Ureter (tissue), 1 donor: ENCODE measurements around the gene ACE2. TPM values are rescaled to one million over a fixed set of nuclear protein-coding genes. Genes with fewer than 3 reads are reported as not detected.

Experiments used
- DNase-seq: peaks from one replicate; pipeline ENCODE4 v3.0.0-alpha.2; 2020; ENCODE audit warnings: low spot score
- total RNA-seq: library from RNA; stranded (reverse); gene quantifications from one replicate; pipeline ENCODE4 v1.2.4, GENCODE V29; 2023
- donor health status: DM: yes; HTN: yes; CAD: no.

The ACE2 gene
- total RNA-seq, 1 donor from 2014 or later: 1.8 TPM

DNA sequence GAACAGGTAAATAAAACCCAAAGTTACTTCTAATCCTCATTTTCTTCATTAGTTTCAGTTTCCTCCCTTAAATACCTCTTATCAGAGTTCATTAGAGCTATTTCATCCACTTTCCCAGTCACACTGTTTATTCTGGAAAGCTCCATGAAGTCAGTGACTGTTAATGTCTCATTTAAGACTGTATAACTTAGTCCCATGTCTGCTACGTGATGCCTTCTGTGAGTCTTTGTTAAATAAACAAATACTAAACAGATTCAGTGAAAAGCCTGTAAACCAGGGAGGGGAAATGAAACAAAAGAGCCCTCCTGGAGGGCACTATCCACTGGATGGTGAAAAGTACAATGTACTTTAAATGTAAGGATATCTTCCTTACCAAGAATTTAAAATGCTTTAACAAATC is 24.7 kb downstream of the ACE2 start:
- no peak for DNase-seq

DNA sequence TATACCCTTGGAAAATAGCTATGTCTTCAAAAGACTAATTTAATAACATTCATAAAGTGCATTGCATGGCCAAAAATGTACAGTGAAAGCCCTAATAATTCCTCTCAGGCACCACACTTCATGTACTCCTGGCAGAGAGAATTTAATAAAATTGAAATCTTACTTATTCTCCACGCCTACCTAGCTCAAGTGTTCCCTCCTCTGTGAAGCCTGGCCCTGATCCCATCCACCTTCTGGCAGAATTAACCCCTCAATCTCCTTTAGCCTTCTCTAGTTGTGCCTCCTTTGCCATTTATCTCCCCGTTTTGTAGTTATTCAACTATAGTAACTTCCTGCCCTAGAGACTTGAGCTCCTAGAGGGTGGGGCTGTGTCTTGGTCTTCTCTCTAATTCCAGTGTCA is 26.7 kb downstream of the ACE2 start:
- DNase-seq: no peak

DNA sequence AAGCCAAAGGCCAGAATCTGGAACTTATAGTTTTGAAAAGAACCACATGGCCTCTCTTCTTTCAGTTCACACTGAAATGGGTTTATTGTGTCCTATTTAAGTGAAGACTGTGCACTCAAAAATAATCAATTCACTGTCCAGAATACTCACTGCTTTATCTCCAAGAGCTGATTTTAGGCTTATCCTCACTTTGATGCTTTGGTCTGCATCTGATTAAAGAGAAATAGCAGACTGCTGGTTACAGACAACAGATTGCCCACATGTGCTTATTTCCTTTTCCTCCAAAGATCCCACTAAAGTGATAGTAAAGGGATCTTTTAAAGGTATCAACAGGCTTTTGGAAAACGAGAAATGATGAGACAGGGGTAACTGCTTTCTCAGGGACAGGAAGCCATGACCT is 30.6 kb downstream of the ACE2 start:
- DNase-seq: no peak

DNA sequence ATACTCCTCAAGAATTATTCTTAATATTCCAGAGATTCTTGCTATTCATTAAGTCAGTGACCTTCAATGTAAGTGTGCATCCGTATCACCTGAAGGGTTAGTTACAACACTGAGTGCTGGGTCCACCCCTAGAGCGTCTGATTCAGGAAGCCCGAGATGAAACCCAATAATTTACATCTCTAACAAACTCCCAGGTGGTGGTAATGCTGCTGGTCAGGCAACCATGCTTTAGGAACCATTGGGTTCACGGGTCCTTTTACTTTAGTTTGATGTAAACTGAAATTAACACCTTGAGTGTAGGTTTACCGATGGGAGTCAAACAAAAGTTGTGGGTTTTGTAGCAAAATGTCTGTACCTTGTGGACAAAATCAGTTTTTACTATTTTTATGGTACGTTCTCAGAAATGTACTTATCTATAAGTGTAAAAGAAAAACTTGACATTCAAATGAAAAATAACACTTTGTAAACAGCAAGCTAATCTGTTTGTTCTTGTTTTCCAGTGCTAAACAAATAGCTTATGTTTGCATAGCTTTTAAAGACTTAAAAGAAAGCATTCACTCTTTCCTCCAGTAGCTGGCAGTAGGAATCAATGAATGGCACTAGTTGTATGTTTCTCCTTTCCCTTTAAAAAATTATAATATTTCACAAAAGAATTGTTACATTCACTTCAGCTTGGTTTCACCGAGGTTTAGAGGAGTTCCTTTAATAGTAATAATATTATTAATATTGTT is 32.7 kb downstream of the ACE2 start:
- no peak for DNase-seq

DNA sequence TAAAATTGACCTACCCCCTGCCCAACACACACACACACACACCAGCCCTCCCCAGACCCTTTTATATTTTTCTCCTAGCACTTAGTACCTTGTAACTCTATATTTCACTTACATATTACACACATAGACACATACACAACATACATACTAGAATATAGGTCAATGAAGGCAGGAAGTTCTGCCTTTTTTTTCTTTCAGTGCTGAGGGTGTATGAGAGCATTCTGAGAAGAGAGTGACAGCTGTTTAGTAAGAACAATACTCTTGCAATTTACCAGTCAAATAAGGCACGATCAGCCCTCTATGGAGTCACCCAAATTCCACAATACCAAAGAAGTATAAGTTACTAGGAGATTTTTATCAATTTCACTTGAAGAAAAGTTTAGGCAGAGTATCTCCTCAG is 33.5 kb downstream of the ACE2 start:
- DNase-seq: no peak

DNA sequence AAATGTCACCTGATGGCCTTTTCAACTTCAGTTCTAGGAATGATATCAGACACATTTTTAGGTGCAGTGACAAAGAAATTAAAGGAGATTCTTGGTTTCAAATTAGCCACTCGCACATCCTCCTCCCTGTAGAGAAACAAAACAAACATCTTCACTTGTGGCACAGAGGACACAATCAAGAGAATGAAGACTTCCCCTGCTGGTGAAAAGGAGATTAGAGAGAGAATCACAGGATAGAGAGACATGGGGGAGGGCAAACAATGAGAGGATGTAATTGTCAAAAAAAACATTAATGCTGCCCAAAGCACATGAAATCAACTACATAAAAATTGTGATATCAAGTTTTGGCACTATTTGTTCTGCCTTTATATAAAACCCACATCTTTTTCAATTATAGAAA is 34.5 kb downstream of the ACE2 start:
- no peak for DNase-seq

DNA sequence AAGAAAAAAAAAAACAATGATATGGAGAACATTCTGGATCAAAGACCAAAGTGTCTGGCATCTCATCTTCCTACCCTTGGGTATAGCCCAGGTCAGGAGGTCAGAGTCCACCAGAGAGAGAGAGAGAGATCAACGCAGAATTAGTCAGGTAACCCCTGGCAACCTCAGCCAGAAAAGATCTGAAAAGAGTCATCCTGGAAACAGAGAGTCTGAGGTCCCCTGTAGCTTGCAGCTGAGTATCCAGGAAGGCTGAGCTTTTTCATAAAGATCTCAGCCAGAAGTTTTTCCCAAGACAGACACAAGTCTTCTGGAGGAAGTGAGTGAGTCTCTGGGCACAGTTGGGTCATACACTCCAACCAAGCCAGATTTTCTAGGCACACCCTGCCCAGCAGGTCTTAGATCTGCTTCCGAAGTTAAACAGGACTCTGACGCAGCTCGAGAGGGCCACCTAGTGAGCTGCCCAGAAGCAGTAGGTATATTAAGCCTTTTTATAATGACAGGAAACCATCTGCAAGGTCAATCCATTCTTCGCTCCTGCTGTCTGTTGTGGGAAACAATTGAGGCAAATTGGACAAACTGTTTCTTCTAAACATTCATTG is 35.7 kb downstream of the ACE2 start:
- DNase-seq: peak; percentile 64

DNA sequence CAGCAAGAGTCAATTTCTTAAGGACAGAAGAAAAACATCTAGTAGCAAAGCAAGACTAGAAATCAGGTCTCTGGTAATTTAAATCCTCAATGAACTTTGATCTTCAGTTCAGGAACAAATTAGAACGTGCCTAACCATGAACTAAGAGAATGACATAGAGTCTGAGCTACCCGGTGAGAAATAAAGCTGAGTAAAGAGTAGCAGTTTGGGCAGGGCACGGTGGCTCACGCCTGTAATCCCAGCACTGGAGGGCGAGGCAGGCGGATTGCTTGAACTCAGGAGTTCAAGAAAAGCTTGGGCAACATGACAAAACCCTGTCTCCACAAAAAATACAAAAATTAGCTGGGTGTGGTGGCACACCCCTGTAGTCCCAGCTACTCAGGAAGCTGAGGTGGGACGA is 37.7 kb downstream of the ACE2 start:
- no peak for DNase-seq

DNA sequence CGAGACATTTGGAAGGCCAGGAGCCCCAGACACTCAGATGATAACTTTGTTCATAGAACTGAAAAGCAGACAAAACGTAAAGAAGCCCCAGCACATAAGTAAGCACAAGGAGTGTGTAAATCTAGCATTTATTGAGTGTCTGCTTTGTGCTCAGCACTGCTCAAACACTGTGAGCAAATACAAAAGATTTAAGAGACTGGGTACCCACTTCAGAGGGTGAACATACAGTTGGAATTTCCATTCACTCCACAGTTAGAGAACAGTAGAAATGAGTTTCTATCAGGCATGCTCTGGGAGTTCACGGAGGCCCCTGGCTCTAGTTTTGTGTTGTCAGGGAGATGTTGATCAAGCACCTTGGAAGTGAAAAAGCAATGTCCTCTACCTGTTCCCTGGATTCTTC is 39.8 kb downstream of the ACE2 start:
- DNase-seq: no peak

DNA sequence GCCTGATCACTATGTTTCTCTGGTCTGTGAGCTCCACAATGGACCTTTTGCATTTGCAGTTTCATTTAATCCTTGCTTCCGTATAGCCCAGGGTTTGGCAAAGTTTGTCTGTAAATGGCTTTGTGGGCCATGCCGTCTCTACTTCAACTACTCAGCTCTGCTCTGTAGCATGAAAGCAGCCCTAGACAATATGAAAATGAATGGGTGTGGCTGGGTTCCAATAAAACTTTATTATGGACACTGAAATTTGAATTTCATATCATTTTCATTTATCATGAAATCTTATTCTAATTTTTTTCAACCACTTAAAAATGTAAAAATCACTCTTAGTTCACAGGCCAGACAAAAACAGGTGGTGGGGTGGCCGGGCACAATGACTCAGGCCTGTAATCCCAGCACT is 41.5 kb downstream of the ACE2 start:
- DNase-seq: no peak

DNA sequence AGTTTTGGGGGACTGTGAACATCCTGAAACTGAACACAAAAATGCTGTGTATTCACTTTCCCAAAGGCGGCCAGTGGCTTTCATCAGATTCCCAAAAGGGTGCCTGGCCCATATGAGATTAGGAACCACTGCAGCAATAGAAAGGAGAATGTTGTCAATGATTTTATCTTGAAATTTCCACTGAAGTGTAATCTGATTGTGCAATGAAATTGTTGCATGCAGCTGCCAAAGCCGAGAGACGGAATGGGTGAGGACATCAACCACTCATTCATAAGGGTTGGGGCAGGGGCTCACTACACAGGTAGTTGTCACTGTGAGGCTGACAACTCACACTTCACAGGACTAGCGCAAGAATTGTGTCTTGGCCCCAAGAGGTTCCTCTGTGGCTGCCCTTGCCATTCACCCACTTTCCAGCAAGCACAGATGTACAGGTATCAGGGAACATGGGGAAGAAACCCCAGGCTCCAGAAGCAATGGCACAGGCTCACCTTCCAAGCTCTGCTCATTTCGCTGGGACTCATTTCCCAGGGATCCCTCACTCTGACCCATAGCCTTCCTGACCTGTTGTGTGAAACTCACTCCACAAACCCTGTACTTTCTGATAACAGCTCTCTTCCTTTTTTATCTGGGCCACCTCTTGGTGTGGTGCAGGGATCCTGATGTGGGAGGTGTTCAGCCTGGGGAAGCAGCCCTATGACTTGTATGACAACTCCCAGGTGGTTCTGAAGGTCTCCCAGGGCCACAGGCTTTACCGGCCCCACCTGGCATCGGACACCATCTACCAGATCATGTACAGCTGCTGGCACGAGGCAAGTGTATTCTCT is 51.4 kb downstream of the ACE2 start:
- no peak for DNase-seq

DNA sequence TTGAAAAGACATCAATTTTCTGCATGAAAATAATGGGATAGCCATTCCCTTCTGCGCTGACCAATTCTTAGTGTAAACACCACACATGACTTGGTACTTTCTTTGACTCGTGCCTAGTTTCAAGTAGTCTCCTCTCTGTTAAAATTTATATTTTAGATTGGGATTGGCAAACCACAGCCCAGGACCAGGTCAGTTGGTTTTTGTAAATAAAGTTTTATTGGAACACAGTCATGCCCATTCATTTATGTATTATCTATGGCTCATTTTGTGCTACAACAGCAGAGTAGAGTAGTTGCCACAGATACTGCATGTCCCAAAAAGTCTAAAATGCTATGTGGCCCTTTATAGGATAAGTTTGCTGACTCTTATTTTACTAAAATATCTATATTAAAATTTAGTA is 53.4 kb downstream of the ACE2 start:
- no peak for DNase-seq

DNA sequence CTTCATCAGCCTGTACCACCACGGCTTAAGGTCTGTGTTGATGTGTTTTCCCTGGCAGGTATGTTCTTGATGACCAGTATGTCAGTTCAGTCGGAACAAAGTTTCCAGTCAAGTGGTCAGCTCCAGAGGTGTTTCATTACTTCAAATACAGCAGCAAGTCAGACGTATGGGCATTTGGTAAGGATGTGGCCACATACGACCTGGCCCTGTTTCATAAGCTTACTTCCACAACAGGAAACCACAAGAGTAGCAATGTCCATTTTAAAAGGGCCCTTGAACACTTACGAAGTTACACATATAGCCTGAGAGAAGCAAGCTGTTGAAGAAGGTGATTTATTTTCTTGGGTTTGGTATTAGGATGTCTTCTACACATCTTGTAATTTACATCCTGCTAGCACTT is 54.0 kb downstream of the ACE2 start:
- DNase-seq: no peak

DNA sequence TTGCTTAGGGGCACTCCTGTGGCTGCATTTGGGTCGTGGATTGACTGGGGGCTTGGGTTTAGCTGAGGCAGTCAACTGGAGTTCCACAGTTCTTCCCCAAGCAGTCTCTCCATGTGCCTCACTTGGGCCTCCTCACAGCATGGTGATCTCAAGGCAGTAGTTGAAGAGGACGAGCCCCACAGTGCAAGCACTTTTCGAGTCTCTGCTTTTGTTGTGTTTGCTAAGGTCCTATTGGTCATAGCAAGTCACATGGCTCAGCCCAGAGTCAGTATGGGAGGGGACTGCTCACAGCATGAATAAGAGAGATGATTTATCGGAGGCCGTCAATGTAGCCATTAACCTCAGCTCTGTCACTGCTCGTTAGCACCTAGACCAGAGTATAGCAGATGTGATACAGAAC is 70.4 kb downstream of the ACE2 start:
- DNase-seq: no peak

DNA sequence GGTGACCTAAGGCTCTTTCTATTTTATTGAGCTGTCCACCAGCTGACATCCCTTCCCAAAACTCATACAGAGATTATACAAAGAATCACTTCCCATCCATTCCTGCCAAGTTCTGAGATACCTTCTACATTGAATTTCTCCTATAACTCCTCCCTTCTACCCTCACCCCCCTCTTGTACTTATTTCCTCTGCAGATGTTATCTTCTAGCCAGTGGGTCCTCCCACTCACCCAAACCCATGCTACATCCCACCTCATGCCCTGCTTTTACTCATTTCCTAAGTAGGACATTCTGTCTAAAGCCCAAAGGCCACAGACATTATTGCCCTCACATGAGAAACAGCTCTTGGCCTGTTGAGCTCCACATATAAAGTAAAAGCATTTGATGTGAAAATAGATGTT is 71.6 kb downstream of the ACE2 start:
- no peak for DNase-seq

DNA sequence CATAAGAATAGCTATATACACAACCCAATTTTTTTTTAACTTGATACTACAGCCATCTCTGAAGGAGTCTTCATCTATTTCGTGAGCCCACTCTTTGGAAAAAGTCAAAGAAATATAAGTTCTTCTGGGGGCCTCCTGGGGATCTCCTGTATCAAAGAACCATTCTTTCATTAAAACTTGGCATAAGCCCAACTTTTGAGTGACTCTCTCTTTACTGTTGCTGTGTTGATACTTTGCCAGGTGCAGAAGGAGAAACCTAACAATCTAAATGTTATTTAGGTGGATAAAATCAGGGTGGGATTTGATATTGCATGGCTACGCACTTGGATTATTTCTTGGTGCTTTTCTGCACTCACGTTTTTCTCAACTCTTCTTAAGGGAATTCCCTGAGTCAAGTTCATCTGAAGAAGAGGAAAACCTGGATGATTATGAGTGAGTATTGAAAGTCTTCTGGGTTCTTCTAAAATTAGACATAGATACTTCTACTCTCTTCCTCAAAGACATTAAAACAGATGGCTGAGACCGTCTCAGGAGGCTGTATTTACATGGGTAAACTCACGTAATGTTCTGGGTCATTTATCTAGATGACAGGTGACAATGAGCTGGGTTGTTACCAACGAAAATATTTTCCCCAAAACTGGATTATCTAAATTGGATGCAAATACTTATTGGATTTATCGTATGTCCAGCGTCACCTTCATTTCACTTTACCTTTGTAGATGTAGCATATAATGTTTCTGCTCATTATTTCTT is 74.9 kb downstream of the ACE2 start:
- no peak for DNase-seq

DNA sequence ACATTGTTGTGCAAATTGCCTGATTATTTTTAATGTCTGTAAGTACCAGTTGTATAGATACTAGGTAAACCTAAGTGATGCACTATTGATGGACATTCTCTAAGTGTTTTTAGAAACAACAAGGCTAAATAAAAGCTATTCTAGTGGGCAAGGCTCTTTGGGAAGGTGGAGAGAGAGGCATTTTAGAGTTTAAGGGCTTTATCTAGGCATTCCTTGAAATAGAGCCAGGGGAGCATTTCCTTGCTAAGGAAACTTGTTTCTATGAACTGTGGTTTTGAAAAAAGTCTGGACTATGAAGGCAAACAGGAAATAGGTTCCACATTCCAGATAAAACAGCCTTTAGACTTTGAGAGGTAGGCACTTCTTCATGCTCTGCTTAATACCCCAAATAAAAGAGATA is 76.3 kb downstream of the ACE2 start:
- no peak for DNase-seq

DNA sequence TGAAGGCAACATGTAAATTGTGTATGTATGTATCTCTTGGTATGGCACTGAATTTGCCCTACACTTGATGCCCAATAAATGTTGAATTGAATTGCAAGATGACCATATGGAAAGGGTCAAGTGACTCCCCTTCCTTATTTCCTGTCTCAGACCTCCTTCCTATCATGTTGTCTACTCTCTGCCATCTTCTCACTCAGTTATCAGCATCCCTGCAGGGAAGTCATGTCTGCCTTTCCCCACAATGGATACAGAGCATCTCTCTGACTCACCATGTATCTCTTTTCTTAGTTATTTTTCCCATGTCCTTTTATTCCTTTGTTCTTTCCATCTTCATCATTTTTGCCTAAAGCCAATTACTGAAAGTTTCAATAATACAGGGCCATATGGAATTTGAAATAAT is 77.7 kb downstream of the ACE2 start:
- DNase-seq: no peak

DNA sequence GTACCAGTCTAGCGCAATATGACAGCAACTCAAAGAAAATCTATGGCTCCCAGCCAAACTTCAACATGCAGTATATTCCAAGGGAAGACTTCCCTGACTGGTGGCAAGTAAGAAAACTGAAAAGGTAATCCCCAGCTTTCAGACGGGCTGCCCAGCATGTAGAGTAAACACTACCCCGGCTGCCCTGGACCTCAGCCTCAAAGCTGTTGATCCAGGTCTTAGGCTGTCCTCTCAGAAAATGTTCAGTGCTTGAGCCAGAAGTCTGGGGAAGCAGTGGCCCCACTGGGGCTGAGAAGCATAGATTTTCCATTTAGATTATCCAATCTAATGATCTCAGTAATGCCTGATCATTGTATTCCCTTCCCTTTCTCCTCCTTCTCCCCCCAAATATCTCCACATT is 78.3 kb downstream of the ACE2 start:
- DNase-seq: no peak

DNA sequence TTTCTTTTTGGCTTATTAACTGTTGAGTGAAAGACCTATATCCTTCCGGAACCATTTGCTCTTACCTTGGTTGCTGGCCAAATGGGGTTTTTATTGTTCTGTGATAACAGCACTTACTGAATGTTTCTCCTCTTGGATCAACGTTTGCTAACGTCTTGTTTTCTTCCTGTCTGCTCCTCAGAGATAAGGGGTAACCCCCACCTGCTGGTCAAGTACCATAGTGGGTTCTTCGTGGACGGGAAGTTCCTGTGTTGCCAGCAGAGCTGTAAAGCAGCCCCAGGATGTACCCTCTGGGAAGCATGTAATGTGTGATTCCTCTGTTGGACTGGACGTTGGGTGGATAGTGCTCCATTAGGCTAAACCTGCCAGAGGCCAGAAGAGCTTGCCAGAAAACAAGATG is 84.8 kb downstream of the ACE2 start:
- no peak for DNase-seq

DNA sequence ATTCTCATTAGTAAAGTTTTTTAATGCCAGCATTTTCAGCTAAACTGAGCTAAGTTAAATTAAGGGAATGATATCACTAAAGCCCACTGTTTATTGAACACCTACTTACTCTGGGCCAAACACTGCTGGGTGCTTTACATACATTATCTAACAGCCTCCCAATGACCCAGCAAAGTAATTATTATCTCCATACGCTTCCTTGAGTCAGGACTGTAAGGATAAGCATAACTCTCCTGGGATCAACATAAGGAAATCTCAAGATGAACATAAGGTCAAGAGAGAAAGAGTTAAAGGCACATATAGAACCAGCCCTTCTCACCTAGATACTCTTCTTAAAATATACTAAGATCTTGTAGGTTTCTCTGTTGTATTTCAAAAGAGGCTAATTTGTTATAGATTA is 86.5 kb downstream of the ACE2 start:
- no peak for DNase-seq

DNA sequence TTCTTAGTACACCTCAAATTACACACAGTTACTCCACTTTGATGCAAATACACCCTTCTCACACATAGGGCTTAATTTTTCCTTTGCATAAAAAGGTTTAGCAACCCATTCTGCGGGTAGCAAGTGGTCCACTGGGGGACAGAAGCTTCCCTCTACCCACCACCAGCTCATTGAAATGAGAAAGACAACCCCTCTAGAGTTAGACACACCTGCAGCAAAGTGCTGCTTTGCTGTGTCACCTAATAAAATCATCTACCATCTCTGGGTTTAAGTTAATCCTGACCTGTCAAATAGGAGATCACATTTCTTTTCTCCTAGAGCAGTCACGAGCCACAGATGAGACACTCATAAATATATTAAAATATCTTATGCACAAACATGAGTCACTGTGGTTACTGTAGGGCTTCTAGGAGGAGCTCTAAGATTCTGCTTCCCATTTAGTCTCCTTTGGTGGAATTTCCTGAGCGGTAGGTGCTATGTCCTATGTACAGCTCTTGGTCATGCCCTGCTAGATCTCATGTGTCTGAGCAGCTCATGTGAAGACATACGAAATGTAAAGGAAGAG is 88.3 kb downstream of the ACE2 start:
- no peak for DNase-seq
